ENCODE measurements around the gene A2M. TPM values are rescaled to one million over a fixed set of nuclear protein-coding genes. Genes with fewer than 3 reads are reported as not detected.

Gene A2M
- 10 to 100 TPM; 47.6 to 84.4 (median 54.8) TPM for total RNA-seq

GRCh38 chr12:9115731-9116559 lies at the start of gene A2M:
TSS of gene A2M (minus strand) at chr12:9115919. CDS start at chr12:9115849, 70 bp downstream.
- WGBS: 47% methylated on average over 9 of the region's 9 CpGs
- TF ChIP-seq CTCF (IDR thresholded peaks at IDR 0.05): no peak
- TF ChIP-seq POLR2AphosphoS5 (IDR thresholded peaks at IDR 0.05): peak in 1 of 3 donors; percentile 22
- no peak for TF ChIP-seq EP300 (IDR thresholded peaks at IDR 0.05)
- no peak for TF ChIP-seq POLR2A (IDR thresholded peaks at IDR 0.05)

GRCh38 chr12:9163392-9163791 lies 47.7 kb upstream of the A2M start:
- H3K4me3 ChIP-seq: no peak overlapping the region
- 59% methylated on average over 5 of the region's 5 CpGs for WGBS
- no peak overlapping the region for H3K27ac ChIP-seq
- no peaks in the 10 kb centered on the region for H3K27me3 ChIP-seq
- no peaks in the 10 kb centered on the region for H3K36me3 ChIP-seq
- DNase-seq (ENCODE audit: low spot score in 2 of 2): no peak
- TF ChIP-seq EP300 (IDR thresholded peaks at IDR 0.05) (no peak), POLR2A (IDR thresholded peaks at IDR 0.05) (no peak), CTCF (IDR thresholded peaks at IDR 0.05) (no peak), POLR2AphosphoS5 (IDR thresholded peaks at IDR 0.05) (no peak)
- H3K9me3 ChIP-seq: no peaks in the 10 kb centered on the region
- no peaks in the 10 kb centered on the region for H3K4me1 ChIP-seq

More at GRCh38 chr12:9115731-9116559, at the start of gene A2M:
- Histone ChIP-seq H3K27ac (peak within 1 kb of the TSS; percentile 64), H3K36me3 (no peaks in the 10 kb centered on the region), H3K9me3 (no peaks in the 10 kb centered on the region), H3K27me3 (no peaks in the 10 kb centered on the region), H3K4me1 (peaks cover 11% of the 10 kb centered on the region), H3K4me3 (peak within 1 kb of the TSS; percentile 38)
- DNase-seq (ENCODE audit: low spot score in 2 of 2): no peak

DNA sequence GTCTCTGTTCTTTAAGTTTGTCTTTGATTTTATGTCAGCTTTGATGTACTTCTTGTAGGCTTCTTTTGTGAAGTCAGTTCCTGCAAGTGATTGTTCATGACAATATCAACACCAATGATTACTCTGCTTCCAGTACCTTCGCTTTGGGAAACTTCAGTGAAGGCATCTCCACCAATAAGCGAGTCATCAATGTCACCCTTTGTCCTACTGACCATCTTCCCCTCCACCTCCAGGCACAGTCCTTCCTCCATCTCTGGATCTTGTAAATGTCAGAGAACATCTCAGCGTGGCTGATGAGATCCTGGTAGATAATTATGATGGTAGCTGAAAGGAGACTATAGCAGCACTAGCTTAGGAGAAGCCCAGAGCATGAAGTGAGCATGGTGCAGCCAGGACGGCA lies 40.4 kb upstream of the A2M start:
- Histone ChIP-seq H3K27me3 (no peaks in the 10 kb centered on the region), H3K9me3 (no peaks in the 10 kb centered on the region), H3K36me3 (no peaks in the 10 kb centered on the region), H3K4me3 (no peak overlapping the region), H3K4me1 (no peaks in the 10 kb centered on the region), H3K27ac (no peak overlapping the region)
- DNase-seq (ENCODE audit: low spot score in 2 of 2): no peak
- TF ChIP-seq POLR2A (IDR thresholded peaks at IDR 0.05) (no peak), CTCF (IDR thresholded peaks at IDR 0.05) (no peak), POLR2AphosphoS5 (IDR thresholded peaks at IDR 0.05) (no peak), EP300 (IDR thresholded peaks at IDR 0.05) (no peak)
- 84% methylated on average over 4 of the region's 4 CpGs for WGBS

DNA sequence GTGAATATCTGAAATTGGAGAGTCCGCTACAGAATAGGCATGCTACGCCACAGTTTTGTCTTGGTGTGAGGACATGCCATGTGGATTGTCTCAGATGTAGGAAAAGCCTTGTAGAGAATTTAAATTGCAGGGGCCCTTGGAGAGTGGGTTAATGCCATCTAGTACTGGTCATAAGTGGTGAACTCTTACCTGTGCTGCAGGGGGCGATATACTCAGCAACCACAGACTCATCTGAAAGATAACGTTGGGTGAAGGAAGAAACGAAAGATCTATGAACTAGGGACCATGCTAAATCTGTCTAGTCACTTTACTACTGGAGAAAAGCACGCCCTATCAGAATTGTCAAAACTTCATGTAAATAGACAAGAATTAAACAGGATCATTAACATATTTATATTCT lies 33.7 kb upstream of the A2M start:
- H3K4me3 ChIP-seq: no peak overlapping the region
- 74% methylated on average over 6 of the region's 6 CpGs for WGBS
- no peak for TF ChIP-seq POLR2AphosphoS5 (IDR thresholded peaks at IDR 0.05)
- no peak for TF ChIP-seq EP300 (IDR thresholded peaks at IDR 0.05)
- TF ChIP-seq POLR2A (IDR thresholded peaks at IDR 0.05): no peak
- TF ChIP-seq CTCF (IDR thresholded peaks at IDR 0.05): no peak
- no peaks in the 10 kb centered on the region for H3K9me3 ChIP-seq
- no peak overlapping the region for H3K27ac ChIP-seq
- H3K4me1 ChIP-seq: no peaks in the 10 kb centered on the region
- H3K27me3 ChIP-seq: no peaks in the 10 kb centered on the region
- no peak for DNase-seq (ENCODE audit: low spot score in 2 of 2)
- no peaks in the 10 kb centered on the region for H3K36me3 ChIP-seq

DNA sequence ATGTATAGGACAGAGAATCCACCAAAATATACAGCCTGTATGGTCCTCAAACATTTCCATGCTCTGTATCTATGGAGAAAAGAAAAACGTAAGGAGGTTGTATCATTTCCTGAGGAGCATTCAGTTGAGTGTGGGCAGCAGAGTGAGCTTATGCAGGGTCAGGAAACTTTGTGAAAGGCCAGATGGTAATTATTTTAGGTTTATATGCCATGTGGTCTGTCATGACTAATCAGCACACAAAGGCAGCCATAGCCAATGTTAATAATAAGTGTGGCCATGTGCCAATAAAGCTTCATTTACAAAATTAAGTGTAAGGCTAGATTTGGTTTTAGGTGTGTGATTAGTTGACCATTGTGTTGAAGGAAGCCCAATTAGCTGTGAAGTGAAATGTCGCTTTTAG lies 33.2 kb upstream of the A2M start:
- 70% methylated on average over 2 of the region's 2 CpGs for WGBS
- Histone ChIP-seq H3K27me3 (no peaks in the 10 kb centered on the region), H3K4me3 (no peak overlapping the region), H3K9me3 (no peaks in the 10 kb centered on the region), H3K4me1 (no peaks in the 10 kb centered on the region), H3K27ac (no peak overlapping the region), H3K36me3 (no peaks in the 10 kb centered on the region)
- TF ChIP-seq EP300 (IDR thresholded peaks at IDR 0.05): no peak
- no peak for TF ChIP-seq POLR2AphosphoS5 (IDR thresholded peaks at IDR 0.05)
- TF ChIP-seq POLR2A (IDR thresholded peaks at IDR 0.05): no peak
- TF ChIP-seq CTCF (IDR thresholded peaks at IDR 0.05): no peak
- DNase-seq (ENCODE audit: low spot score in 2 of 2): no peak

Data from suprapubic skin (tissue), 4 donors.